Retinal pigment epithelial cell (primary cell): ENCODE results near the gene CPNE9.
A peak's percentile ranks its signal among the peaks of the same experiment; 100 is the strongest.

Experiments used
- DNase-seq: peaks from one replicate; pipeline ENCODE4 v3.0.0-alpha.2; 2010; ENCODE audit warnings: low read depth
- H3K4me3 ChIP-seq: 2 replicates; pipeline ENCODE4 v1.5.1; 2011; ENCODE audit warnings: mild to moderate bottlenecking, low read length, control low read depth, moderate library complexity
- TF ChIP-seq, protein P1 (sequence below): conservative IDR thresholded peaks from 2 replicates; pipeline ENCODE4 v1.5.1; 2011; ENCODE audit warnings: low read depth, low read length, control low read depth, inconsistent platforms

Gene CPNE9

GRCh38 chr3:9750556-9751411, 47.2 kb downstream of the CPNE9 start:
- peak overlapping the region; percentile 79 for H3K4me3 ChIP-seq
- TF ChIP-seq, protein P1, sequence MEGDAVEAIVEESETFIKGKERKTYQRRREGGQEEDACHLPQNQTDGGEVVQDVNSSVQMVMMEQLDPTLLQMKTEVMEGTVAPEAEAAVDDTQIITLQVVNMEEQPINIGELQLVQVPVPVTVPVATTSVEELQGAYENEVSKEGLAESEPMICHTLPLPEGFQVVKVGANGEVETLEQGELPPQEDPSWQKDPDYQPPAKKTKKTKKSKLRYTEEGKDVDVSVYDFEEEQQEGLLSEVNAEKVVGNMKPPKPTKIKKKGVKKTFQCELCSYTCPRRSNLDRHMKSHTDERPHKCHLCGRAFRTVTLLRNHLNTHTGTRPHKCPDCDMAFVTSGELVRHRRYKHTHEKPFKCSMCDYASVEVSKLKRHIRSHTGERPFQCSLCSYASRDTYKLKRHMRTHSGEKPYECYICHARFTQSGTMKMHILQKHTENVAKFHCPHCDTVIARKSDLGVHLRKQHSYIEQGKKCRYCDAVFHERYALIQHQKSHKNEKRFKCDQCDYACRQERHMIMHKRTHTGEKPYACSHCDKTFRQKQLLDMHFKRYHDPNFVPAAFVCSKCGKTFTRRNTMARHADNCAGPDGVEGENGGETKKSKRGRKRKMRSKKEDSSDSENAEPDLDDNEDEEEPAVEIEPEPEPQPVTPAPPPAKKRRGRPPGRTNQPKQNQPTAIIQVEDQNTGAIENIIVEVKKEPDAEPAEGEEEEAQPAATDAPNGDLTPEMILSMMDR, result no peak
- no peak for DNase-seq

GRCh38 chr3:9754678-9755077, 51.0 kb downstream of the CPNE9 start:
- no peak overlapping the region for H3K4me3 ChIP-seq
- TF ChIP-seq, protein P1, result no peak
- DNase-seq, result no peak

DNA sequence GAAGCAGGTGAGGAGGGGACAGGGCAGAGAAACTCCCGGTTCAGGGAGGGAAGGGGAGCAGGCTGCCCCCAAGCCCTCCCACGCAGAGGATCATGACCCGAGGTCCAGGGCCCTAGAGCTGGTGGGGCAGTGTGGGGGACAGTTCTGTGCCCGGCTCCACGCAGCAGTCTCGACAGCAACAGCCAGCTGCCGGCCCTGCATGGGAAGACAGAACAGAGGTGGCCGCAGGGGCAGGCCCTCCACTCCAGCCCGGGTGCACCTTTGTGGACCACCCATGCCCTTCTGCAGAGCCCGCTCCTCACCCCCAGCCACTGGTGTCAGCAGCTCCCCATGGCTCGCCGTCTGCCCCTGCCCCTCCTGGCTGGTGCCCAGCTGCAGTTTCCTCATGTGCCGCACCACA, 53.8 kb downstream of the CPNE9 start:
- DNase-seq, result no peak
- TF ChIP-seq, protein P1, result no peak
- no peak overlapping the region for H3K4me3 ChIP-seq

- no peak for DNase-seq
- TF ChIP-seq, protein P1, result no peak
These were observed 57.3 kb downstream of the CPNE9 start for GRCh38 chr3:9760779-9761505.

DNA sequence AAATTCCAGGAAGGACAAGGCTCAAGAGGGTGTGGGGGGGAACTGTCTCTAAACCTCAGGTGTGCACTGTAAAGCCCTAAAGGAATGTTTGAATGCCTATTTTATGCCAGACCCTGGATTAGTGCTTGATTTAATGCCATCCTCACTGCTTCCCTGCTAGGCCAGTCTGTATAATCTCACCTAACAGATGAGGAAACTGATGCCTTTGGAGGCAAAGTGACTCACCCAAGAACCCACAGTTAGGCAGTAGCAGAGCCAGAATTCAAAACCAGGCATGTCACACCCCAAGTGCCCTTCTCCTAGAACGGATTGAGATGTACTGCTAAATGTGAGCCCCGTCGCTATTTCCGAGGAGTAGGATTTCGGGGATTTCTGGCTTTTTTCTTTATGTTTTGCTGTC, 58.3 kb downstream of the CPNE9 start:
- DNase-seq, result no peak
- TF ChIP-seq, protein P1, result no peak
- H3K4me3 ChIP-seq, result no peak overlapping the region

More at GRCh38 chr3:9760779-9761505, 57.3 kb downstream of the CPNE9 start:
- H3K4me3 ChIP-seq, result no peak overlapping the region

- no peak overlapping the region for H3K4me3 ChIP-seq
- no peak for DNase-seq
- TF ChIP-seq, protein P1, result no peak
These were observed 59.2 kb downstream of the CPNE9 start for GRCh38 chr3:9762871-9763270.

GRCh38 chr3:9765865-9766264, 62.2 kb downstream of the CPNE9 start:
- DNase-seq, result no peak
- H3K4me3 ChIP-seq, result no peak overlapping the region
- TF ChIP-seq, protein P1, result no peak
